B cell (primary cell): ENCODE data around the gene CCNF. TPM values are rescaled to one million over a fixed set of nuclear protein-coding genes. Genes with fewer than 3 reads are reported as not detected.

Experiments
- ATAC-seq: fragments of 200-7000 bp; cut with Tn5 transposase; one replicate; pipeline ENCODE4 v1.10.0; 2021; ENCODE audit warnings: low read depth, mild to moderate bottlenecking, moderate number of reproducible peaks, moderate library complexity
- CTCF ChIA-PET: fragments of 350-600 bp; sonication (Branson Sonifier 250); formaldehyde crosslinking; loops from one replicate; lab custom pipeline; 2021; ENCODE audit warnings: antibody characterized with exemption, inconsistent platforms; lab: Charles Lee
- POLR2A ChIA-PET: fragments of 350-600 bp; sonication (Branson Sonifier 250); formaldehyde crosslinking; loops from one replicate; lab custom pipeline; 2021; ENCODE audit warnings: antibody characterized with exemption; lab: Charles Lee
- DNase-seq: peaks from one replicate; pipeline ENCODE4 v3.0.0; 2013
- H2AFZ ChIP-seq: 2 replicates; pipeline ENCODE4 v1.6.1; 2012; ENCODE audit warnings: mild to moderate bottlenecking, low read depth, low read length; ENCODE audit not compliant: insufficient read depth, poor library complexity, severe bottlenecking
- H3K27ac ChIP-seq, 2 donors: 1 replicate in 1 of 2; 2 replicates in 1 of 2; pipeline ENCODE4 v1.5.1; 2012 to 2013; ENCODE audit warnings: low read length in 2 of 2, mild to moderate bottlenecking in 2 of 2, moderate library complexity in 1 of 2
- H3K27me3 ChIP-seq, 4 experiments: fragments of 200-600 bp in 1 of 4; sonication (generic) in 1 of 4; replicated peaks in 1 of 4; 1 replicate in 2 of 4; 2 replicates in 2 of 4; pipeline versions ENCODE4 v1.6.1 to v1.7.0; 2013 to 2016; ENCODE audit warnings: low read length in 3 of 4, mild to moderate bottlenecking in 2 of 4, mixed read lengths in 1 of 4, moderate library complexity in 1 of 4; ENCODE audit not compliant: insufficient read depth in 4 of 4, control insufficient read depth in 3 of 4; ENCODE audit errors: control extremely low read depth in 1 of 4
- H3K36me3 ChIP-seq, 2 experiments: replicated peaks in 1 of 2; 1 replicate in 1 of 2; 2 replicates in 1 of 2; pipeline versions ENCODE4 v1.6.1 to v1.7.1; 2013; ENCODE audit warnings: low read length in 1 of 2; ENCODE audit not compliant: insufficient read depth in 2 of 2, control insufficient read depth in 1 of 2; ENCODE audit errors: control extremely low read depth in 1 of 2, extremely low read depth in 1 of 2
- H3K4me1 ChIP-seq, 2 donors: fragments of 200-600 bp in 1 of 2; sonication (generic) in 1 of 2; 1 replicate in 1 of 2; 2 replicates in 1 of 2; pipeline versions ENCODE4 v1.5.1 to v1.6.1; 2013 to 2017; ENCODE audit warnings: low read length in 2 of 2; ENCODE audit not compliant: control insufficient read depth in 2 of 2, insufficient read depth in 2 of 2
- H3K4me2 ChIP-seq: replicated peaks from 2 replicates; pipeline ENCODE3; 2012; ENCODE audit warnings: mild to moderate bottlenecking, low read depth, low read length; ENCODE audit not compliant: poor library complexity, severe bottlenecking
- H3K4me3 ChIP-seq, 5 experiments: fragments of 200-600 bp in 1 of 5; sonication (generic) in 1 of 5; 1 replicate in 3 of 5; 2 replicates in 2 of 5; pipeline versions ENCODE4 v1.5.1 to v1.7.0; 2011 to 2016; ENCODE audit warnings: low read length in 4 of 5, mild to moderate bottlenecking in 4 of 5, low read depth in 2 of 5, control low read depth in 1 of 5, moderate library complexity in 1 of 5; ENCODE audit not compliant: insufficient read depth in 1 of 5; ENCODE audit errors: control extremely low read depth in 1 of 5, extremely low read depth in 1 of 5
- H3K79me2 ChIP-seq: fragments of 200-600 bp; sonication (generic); one replicate; pipeline ENCODE4 v1.6.0; 2016; ENCODE audit warnings: low read length; ENCODE audit not compliant: control insufficient read depth, insufficient read depth
- H3K9ac ChIP-seq: fragments of 200-600 bp; sonication (generic); 2 replicates; pipeline ENCODE4 v1.6.1; 2017; ENCODE audit warnings: mild to moderate bottlenecking, low read length, moderate library complexity
- H3K9me3 ChIP-seq, 3 donors: one replicate each; pipeline versions ENCODE4 v1.6.1 to v1.7.1; 2013; ENCODE audit warnings: low read length in 2 of 3; ENCODE audit not compliant: control insufficient read depth in 2 of 3, insufficient read depth in 1 of 3; ENCODE audit errors: control extremely low read depth in 1 of 3
- H4K20me1 ChIP-seq: 2 replicates; pipeline ENCODE4 v1.6.0; 2012; ENCODE audit warnings: mild to moderate bottlenecking, low read length; ENCODE audit not compliant: insufficient read depth, control insufficient read depth, poor library complexity, severe bottlenecking
- H3K27ac Mint-ChIP-seq: one replicate; pipeline ENCODE4 v1.8.0; 2021; ENCODE audit warnings: mixed read lengths
- H3K27me3 Mint-ChIP-seq: one replicate; pipeline ENCODE4 v1.8.0; 2021; ENCODE audit warnings: mixed read lengths
- H3K4me1 Mint-ChIP-seq: one replicate; pipeline ENCODE4 v1.8.0; 2021; ENCODE audit warnings: mixed read lengths
- H3K4me3 Mint-ChIP-seq: one replicate; pipeline ENCODE4 v1.8.0; 2021; ENCODE audit warnings: mixed read lengths
- H3K9me3 Mint-ChIP-seq: one replicate; pipeline ENCODE4 v1.8.0; 2022; ENCODE audit warnings: mixed read lengths; ENCODE audit not compliant: insufficient read depth
- CTCF ChIP-seq: fragments of 200-600 bp; IDR thresholded peaks from one replicate; pipeline ENCODE4 v1.8.0; 2022; ENCODE audit warnings: antibody characterized with exemption, mild to moderate bottlenecking
- EZH2 ChIP-seq: IDR thresholded peaks from 2 replicates; pipeline ENCODE4 v1.6.1; 2012; ENCODE audit warnings: borderline replicate concordance, low read depth, mild to moderate bottlenecking, moderate library complexity, low read length; ENCODE audit not compliant: insufficient read depth, poor library complexity, severe bottlenecking
- WGBS: methylation state at CpG from one replicate; pipeline ENCODE4 v1.1.5; 2013; ENCODE audit warnings: missing lambda C conversion rate; ENCODE audit not compliant: insufficient coverage; 5-methylcytosine and 5-hydroxymethylcytosine counted together
- intact Hi-C: fragments of 100-400 bp; cut with micrococcal nuclease; formaldehyde crosslinking; loops from one replicate; pipeline ENCODE4 v1.10.0; 2022
- polyA plus RNA-seq: library from polyadenylated mRNA; depleted of rRNA; stranded (reverse); fragments of >200 nt; gene quantifications from 2 replicates; pipeline ENCODE4 v1.2.3, GENCODE V29; 2012
- total RNA-seq, 2 donors: library from RNA; stranded (reverse); fragments of 120-200 nt in 1 of 2; gene quantifications; 1 replicate in 1 of 2; 2 replicates in 1 of 2; pipeline versions ENCODE4 v1.2.3 to v1.2.4, GENCODE V29; 2013 to 2022

CCNF gene
- total and polyA plus RNA-seq, 2 donors (not counting 1 experiment from before 2014, with no cell fraction given): 3.2 to 5.3 TPM

- ATAC-seq: no peak
- Mint-ChIP-seq H3K4me1 (peaks cover 6% of the 10 kb centered on the region), H3K4me3 (peak overlapping the region; percentile 94), H3K9me3 (no peaks in the 10 kb centered on the region), H3K27me3 (no peaks in the 10 kb centered on the region), H3K27ac (no peak overlapping the region)
- Histone ChIP-seq H3K79me2 (no peaks in the 10 kb centered on the region), H3K27me3 (no peaks in the 10 kb centered on the region), H3K4me2 (peak overlapping the region; percentile 100), H3K9me3 (no peaks in the 10 kb centered on the region), H3K36me3 (no peaks in the 10 kb centered on the region), H3K4me1 (peaks cover 10 to 16% of the 10 kb centered on the region in 2 donors), H3K4me3 (peak overlapping the region in 4 of 5 experiments; percentile 44 to 84 (median 57)), H3K9ac (peak overlapping the region; percentile 87), H2AFZ (peak overlapping the region; percentile 98), H3K27ac (no peak overlapping the region), H4K20me1 (no peaks in the 10 kb centered on the region)
- ChIA-PET CTCF (interaction anchor here (0.6 to 1.3 kb wide), 6 partner anchors 10 to 264 kb away, joined by 3 to 5 read pairs (median 3); partner anchors contain the start of genes ABCA3 and CCNF), POLR2A (interaction anchor here (0.7 to 2.0 kb wide), 9 partner anchors 10 to 319 kb away, joined by 3 to 11 read pairs (median 6); partner anchors contain the start of genes CCNF and TBC1D24)
- intact Hi-C loops: no loop called here
- WGBS: 34% methylated on average over 17 of the region's 18 CpGs
- TF ChIP-seq EZH2: no peak
- no peak for TF ChIP-seq CTCF
- no peak for DNase-seq
Measured at GRCh38 chr16:2458887-2459646, 29.8 kb downstream of the CCNF start.
